ENCODE results near the gene EIF3F.
A peak's percentile ranks its signal among the peaks of the same experiment; 100 is the strongest.

EIF3F gene

DNA sequence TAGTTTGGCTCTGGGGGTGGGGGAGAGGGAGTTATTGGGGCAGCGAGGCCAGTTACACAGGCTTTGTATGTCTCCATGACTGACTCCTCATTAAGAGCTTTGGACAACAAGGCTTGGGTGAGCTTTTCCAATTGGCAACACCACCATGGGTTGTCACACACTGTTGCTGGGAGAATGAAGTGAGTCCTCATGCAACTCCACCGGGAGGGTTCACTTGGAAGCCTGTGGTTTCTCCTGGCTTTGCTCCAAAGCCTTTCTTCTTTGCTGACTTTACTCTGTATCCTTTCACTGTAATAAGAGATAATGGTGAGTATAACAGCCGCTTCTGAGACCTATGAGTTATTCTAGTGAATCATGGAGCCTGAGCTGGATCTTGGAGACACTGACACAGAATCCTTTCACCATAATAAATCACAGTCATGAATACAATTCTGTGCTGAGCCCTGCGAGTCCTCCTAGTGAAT, 24.9 kb downstream of the EIF3F start:
- peak; percentile 79 to 86 for DNase-seq (ENCODE audit: low read depth in 2 of 2)
- TF ChIP-seq CTCF (IDR thresholded peaks at IDR 0.05; ENCODE audit: low read depth, low read length): no peak

DNA sequence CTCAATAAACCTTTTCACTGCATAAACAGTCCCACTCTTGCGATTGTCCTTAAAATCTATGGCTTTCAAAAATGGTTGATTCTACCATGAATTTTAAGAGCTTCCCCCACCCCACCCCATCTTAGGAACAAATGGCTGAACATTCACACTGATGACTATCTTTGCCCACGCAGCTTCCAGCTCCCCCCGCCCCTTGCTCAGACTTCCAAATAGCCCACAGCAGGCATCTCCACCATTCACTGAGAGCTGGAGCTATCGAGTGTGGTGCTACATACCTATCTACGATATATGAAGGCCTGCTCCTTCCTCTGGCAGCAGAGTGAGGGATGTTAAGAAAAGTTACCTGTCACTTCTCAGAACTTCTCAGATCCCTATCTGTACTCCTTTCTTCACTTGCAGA, 26.7 kb downstream of the EIF3F start:
- DNase-seq (ENCODE audit: low read depth in 2 of 2): no peak
- TF ChIP-seq CTCF (IDR thresholded peaks at IDR 0.05; ENCODE audit: low read depth, low read length): no peak
- H3K4me3 ChIP-seq (replicated peaks in 1 of 2; ENCODE audit: low read depth in 2 of 2, low read length in 2 of 2): no peak overlapping the region

More for the DNA sequence above, 24.9 kb downstream of the EIF3F start:
- no peak overlapping the region for H3K4me3 ChIP-seq (replicated peaks in 1 of 2; ENCODE audit: low read depth in 2 of 2, low read length in 2 of 2)

GRCh38 chr11:8015753-8016239, 28.7 kb downstream of the EIF3F start:
- DNase-seq (ENCODE audit: low read depth in 2 of 2): peak in 1 of 2 donors; percentile 14
- no peak overlapping the region for H3K4me3 ChIP-seq (replicated peaks in 1 of 2; ENCODE audit: low read depth in 2 of 2, low read length in 2 of 2)
- no peak for TF ChIP-seq CTCF (IDR thresholded peaks at IDR 0.05; ENCODE audit: low read depth, low read length)

DNA sequence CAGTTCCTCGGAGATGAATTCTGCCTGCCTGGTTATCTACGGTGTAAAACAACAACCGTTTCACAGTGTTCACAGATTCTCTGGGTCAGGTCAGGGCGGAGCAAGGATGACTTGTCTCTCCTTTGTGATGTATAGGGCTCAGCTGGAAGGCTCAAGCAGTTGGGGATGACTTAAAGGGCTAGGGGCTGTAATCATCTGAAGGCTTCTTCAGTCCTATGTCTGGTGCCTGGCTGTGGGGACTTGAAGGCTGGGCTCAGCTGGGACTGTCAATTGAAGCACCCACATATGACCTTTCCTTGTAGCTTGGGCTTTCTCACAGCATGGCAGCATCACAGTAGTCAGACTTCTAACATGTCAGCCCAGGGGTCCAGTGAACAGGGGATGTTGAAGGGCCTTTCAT, 29.3 kb downstream of the EIF3F start:
- DNase-seq (ENCODE audit: low read depth in 2 of 2): no peak
- no peak overlapping the region for H3K4me3 ChIP-seq (replicated peaks in 1 of 2; ENCODE audit: low read depth in 2 of 2, low read length in 2 of 2)
- no peak for TF ChIP-seq CTCF (IDR thresholded peaks at IDR 0.05; ENCODE audit: low read depth, low read length)

DNA sequence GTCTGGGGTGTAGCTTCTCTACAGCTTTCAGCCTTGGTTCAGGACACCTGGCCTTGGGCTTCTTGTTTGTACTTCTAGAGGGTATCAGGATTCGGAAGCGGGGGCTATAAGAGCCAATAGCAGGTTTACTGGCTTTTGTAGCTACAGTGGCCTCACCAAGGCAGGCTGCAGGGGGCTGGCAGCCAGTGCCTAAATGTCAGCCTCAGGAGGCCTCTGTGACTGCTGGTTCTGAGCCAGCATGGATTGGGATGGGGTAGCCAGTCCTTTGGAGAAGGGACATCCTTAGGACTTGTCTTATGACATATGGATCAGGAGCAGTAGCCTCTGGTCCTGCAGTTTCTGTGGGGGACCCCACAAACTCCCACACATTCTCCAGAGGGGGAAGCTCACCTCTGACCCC, 29.9 kb downstream of the EIF3F start:
- no peak overlapping the region for H3K4me3 ChIP-seq (replicated peaks in 1 of 2; ENCODE audit: low read depth in 2 of 2, low read length in 2 of 2)
- DNase-seq (ENCODE audit: low read depth in 2 of 2): no peak
- TF ChIP-seq CTCF (IDR thresholded peaks at IDR 0.05; ENCODE audit: low read depth, low read length): no peak

DNA sequence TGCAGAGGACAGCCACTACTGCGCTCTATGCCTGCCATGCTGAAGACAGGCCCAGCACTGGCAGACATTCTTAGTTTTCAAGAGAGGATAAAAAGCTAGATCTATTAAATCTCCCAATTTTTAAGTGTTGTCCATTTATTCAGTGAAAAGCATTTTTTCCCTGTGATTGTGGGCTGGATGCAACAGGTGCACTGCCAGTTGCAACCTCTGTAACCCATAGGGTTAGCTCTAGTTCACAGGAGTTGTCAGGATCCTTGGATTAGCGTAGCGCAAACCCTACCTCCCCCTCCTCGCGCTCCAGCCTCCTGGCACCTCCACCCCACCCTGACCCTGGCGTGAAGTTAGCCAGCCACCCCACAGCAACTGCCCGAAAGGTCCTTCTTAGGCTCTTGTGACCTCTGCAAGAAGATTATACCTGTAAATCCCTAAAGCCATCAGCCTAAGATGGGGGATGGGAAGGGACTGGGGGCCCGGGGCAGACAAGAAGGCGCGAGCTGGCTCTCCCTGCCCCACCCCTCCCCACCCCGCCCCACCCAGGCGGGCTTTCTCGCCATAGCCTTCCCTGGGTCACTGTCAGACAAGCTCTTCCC, 30.9 kb downstream of the EIF3F start:
- no peak overlapping the region for H3K4me3 ChIP-seq (replicated peaks in 1 of 2; ENCODE audit: low read depth in 2 of 2, low read length in 2 of 2)
- no peak for TF ChIP-seq CTCF (IDR thresholded peaks at IDR 0.05; ENCODE audit: low read depth, low read length)
- DNase-seq (ENCODE audit: low read depth in 2 of 2): no peak
